H1 (cell line): ENCODE data around the gene FAM83C. TPM values are rescaled to one million over a fixed set of nuclear protein-coding genes. Genes with fewer than 3 reads are reported as not detected.

Experiments used
- BRCA1 ChIP-seq: IDR thresholded peaks from 2 replicates; pipeline ENCODE4 v1.6.1; 2012; ENCODE audit warnings: low read depth, low read length, improper control_type of control experiment
- CHD7 ChIP-seq: fragments of 300-600 bp; sonication (generic); IDR thresholded peaks from 2 replicates; pipeline ENCODE4 v1.7.1; 2012; ENCODE audit warnings: low read length, moderate library complexity, mild to moderate bottlenecking, inconsistent platforms; ENCODE audit not compliant: insufficient replicate concordance
- E2F6 ChIP-seq: IDR thresholded peaks from 2 replicates; pipeline ENCODE4 v1.6.1; 2012; ENCODE audit warnings: inconsistent platforms
- GTF2F1 ChIP-seq: IDR thresholded peaks from 2 replicates; pipeline ENCODE4 v1.6.1; 2012; ENCODE audit warnings: low read depth, low read length, improper control_type of control experiment, borderline replicate concordance
- HDAC6 ChIP-seq: IDR thresholded peaks from one replicate; pipeline ENCODE4 v1.7.1; 2012; ENCODE audit warnings: low read depth, mild to moderate bottlenecking, inconsistent platforms, low read length, moderate library complexity
- NANOG ChIP-seq: IDR thresholded peaks from 2 replicates; pipeline ENCODE4 v1.6.1; 2011; ENCODE audit warnings: low read length, low read depth, mild to moderate bottlenecking, inconsistent platforms; ENCODE audit not compliant: insufficient read depth, poor library complexity, severe bottlenecking
- SIN3A ChIP-seq, 2 experiments: IDR thresholded peaks in 1 of 2; conservative IDR thresholded peaks in 1 of 2; 2 replicates each; pipeline ENCODE4 v1.6.1; 2011 to 2012; ENCODE audit warnings: low read length in 2 of 2, improper control_type of control experiment in 1 of 2, low read depth in 1 of 2, mild to moderate bottlenecking in 1 of 2
- SP2 ChIP-seq: IDR thresholded peaks from 2 replicates; pipeline ENCODE4 v1.6.1; 2012; ENCODE audit warnings: mild to moderate bottlenecking, low read length, inconsistent platforms
- SP4 ChIP-seq: IDR thresholded peaks from 2 replicates; pipeline ENCODE4 v1.6.1; 2012; ENCODE audit warnings: low read length, inconsistent platforms
- TEAD4 ChIP-seq: IDR thresholded peaks from 2 replicates; pipeline ENCODE4 v1.6.1; 2012; ENCODE audit warnings: low read depth, low read length, inconsistent platforms, mixed read lengths
- polyA plus RNA-seq, 7 experiments: library from polyadenylated mRNA; depleted of rRNA in 3 of 7; stranded (reverse) in 5 of 7; unstranded in 2 of 7; fragments of >200 nt in 5 of 7; fragments of 200-250 nt in 2 of 7; gene quantifications; 1 replicate in 5 of 7; 2 replicates in 1 of 7; 4 replicates in 1 of 7; pipeline versions ENCODE4 v1.2.1 to v1.2.3, GENCODE V29; 2011 to 2013; ENCODE audit warnings: missing spikeins in 2 of 7, mixed read lengths in 2 of 7
- total RNA-seq: library from RNA; stranded (reverse); fragmentation: NEBNext Ultra II Directional; extraction: Animal tissue kit (Norgen Biotek cat#: 25700); gene quantifications from 2 replicates; pipeline ENCODE4 v1.2.1, GENCODE V29; 2021

The FAM83C gene
- total and polyA plus RNA-seq, 2 of the 8 experiments (the other 6 are each of a cell fraction or from before 2014, with no cell fraction given), result not detected

- TF ChIP-seq CHD7 (no peak), SP4 (no peak), GTF2F1 (no peak), SP2 (no peak), NANOG (no peak), E2F6 (no peak), BRCA1 (no peak), TEAD4 (no peak), HDAC6 (no peak), SIN3A (conservative IDR thresholded peaks at IDR 0.05 in 1 of 2, IDR thresholded peaks at IDR 0.05 in 1 of 2; ENCODE audit: low read depth in 1 of 2, low read length in 2 of 2) (no peak)
Measured at GRCh38 chr20:35292504-35293285, 470 bp upstream of the FAM83C start (continued).
